Lung (tissue), 12 donors: ENCODE results near the gene ZNF394. TPM values are rescaled to one million over a fixed set of nuclear protein-coding genes. Genes with fewer than 3 reads are reported as not detected.

Experiments
- ATAC-seq: fragments of 200-7000 bp; cut with Tn5 transposase; one replicate; pipeline ENCODE4 v1.9.1; 2020; ENCODE audit warnings: moderate number of reproducible peaks; ENCODE audit not compliant: insufficient read depth, low FRiP score
- DNase-seq, 3 donors: peaks; one replicate each; pipeline ENCODE4 v3.0.0-alpha.2; 2013 to 2017
- H3K27ac ChIP-seq, 2 donors: one replicate each; pipeline ENCODE4 v1.5.1; 2013; ENCODE audit warnings: mild to moderate bottlenecking in 2 of 2, moderate library complexity in 2 of 2, control low read depth in 1 of 2, inconsistent platforms in 1 of 2, low read depth in 1 of 2, low read length in 1 of 2
- H3K27me3 ChIP-seq, 3 donors: one replicate each; pipeline ENCODE4 v1.5.1; 2013; ENCODE audit warnings: low read length in 2 of 3; ENCODE audit not compliant: control insufficient read depth in 3 of 3, insufficient read depth in 3 of 3
- H3K36me3 ChIP-seq, 4 donors: one replicate each; pipeline ENCODE4 v1.5.1; 2013; ENCODE audit warnings: low read length in 4 of 4, mild to moderate bottlenecking in 1 of 4, moderate library complexity in 1 of 4; ENCODE audit not compliant: control insufficient read depth in 4 of 4, insufficient read depth in 4 of 4
- H3K4me1 ChIP-seq, 5 donors: one replicate each; pipeline ENCODE4 v1.5.1; 2013; ENCODE audit warnings: low read length in 5 of 5, mild to moderate bottlenecking in 2 of 5, moderate library complexity in 1 of 5; ENCODE audit not compliant: control insufficient read depth in 5 of 5, insufficient read depth in 5 of 5
- H3K4me3 ChIP-seq: one replicate; pipeline ENCODE4 v1.5.1; 2013; ENCODE audit warnings: mild to moderate bottlenecking, control low read depth, moderate library complexity
- H3K9ac ChIP-seq, 2 donors: one replicate each; pipeline ENCODE4 v1.5.1; 2013; ENCODE audit warnings: low read length in 2 of 2, control low read depth in 1 of 2; ENCODE audit not compliant: insufficient read depth in 1 of 2
- H3K9me3 ChIP-seq, 4 donors: one replicate each; pipeline ENCODE4 v1.5.1; 2013; ENCODE audit warnings: low read length in 3 of 4, mild to moderate bottlenecking in 1 of 4, moderate library complexity in 1 of 4; ENCODE audit not compliant: control insufficient read depth in 4 of 4, insufficient read depth in 3 of 4
- CTCF ChIP-seq: IDR thresholded peaks from 2 replicates; pipeline ENCODE4 v1.5.1; 2012; ENCODE audit warnings: mild to moderate bottlenecking; ENCODE audit errors: control extremely low read depth, extremely low read depth
- WGBS, 2 donors: extraction: QIAGEN DNeasy Blood & Tissue Kit; methylation state at CpG; one replicate each; pipeline ENCODE4 v1.1.7; 2013; 5-methylcytosine and 5-hydroxymethylcytosine counted together
- polyA plus RNA-seq, 2 donors: library from polyadenylated mRNA; stranded (reverse); fragments of 200-250 nt; gene quantifications; one replicate each; pipeline ENCODE4 v1.2.1, GENCODE V29; 2013
- total RNA-seq, 2 donors: library from RNA; depleted of rRNA in 1 of 2; stranded (reverse); fragments of >200 nt in 1 of 2; gene quantifications; one replicate each; pipeline ENCODE4 v1.2.1, GENCODE V29; 2014 to 2021
- donor health status: control.
- donor health status: control.
- donor health status: Bipolar disorder and iron deficiency.
- donor health status: healthy.
- donor health status: DM: yes; HTN: yes; CAD: no.

Gene ZNF394
- total and polyA plus RNA-seq, 4 donors: 18.5 to 44.5 (median 26.4) TPM

- Histone ChIP-seq H3K4me1 (peaks cover 2 to 10% (median 10%) of the 10 kb centered on the region in 5 donors), H3K4me3 (no peak overlapping the region), H3K9me3 (peaks cover 0 to 17% (median 7%) of the 10 kb centered on the region in 4 donors), H3K27me3 (no peaks in the 10 kb centered on the region), H3K27ac (no peak overlapping the region), H3K9ac (no peak overlapping the region), H3K36me3 (peaks cover 25 to 34% (median 29%) of the 10 kb centered on the region in 4 donors)
- ATAC-seq: no peak
- no peak for TF ChIP-seq CTCF
- WGBS, 2 donors: 97 to 98% methylated on average over 6 of the region's 6 CpGs
- no peak for DNase-seq
Measured at GRCh38 chr7:99493823-99494222, 6.3 kb downstream of the ZNF394 start.

GRCh38 chr7:99490878-99491277, 9.2 kb downstream of the ZNF394 start:
- no peak for ATAC-seq
- H3K9ac ChIP-seq: no peak overlapping the region
- no peaks in the 10 kb centered on the region for H3K27me3 ChIP-seq
- no peak for TF ChIP-seq CTCF
- H3K4me1 ChIP-seq: no peaks in the 10 kb centered on the region
- no peak for DNase-seq
- no peak overlapping the region for H3K4me3 ChIP-seq
- 68 to 78% methylated on average over 3 of the region's 3 CpGs for WGBS, 2 donors
- H3K27ac ChIP-seq: no peak overlapping the region
- H3K36me3 ChIP-seq: peaks cover 22 to 26% (median 24%) of the 10 kb centered on the region in 4 donors
- H3K9me3 ChIP-seq: peaks cover 0 to 14% (median 7%) of the 10 kb centered on the region in 4 donors

GRCh38 chr7:99489235-99489634, 10.8 kb downstream of the ZNF394 start:
- Histone ChIP-seq H3K36me3 (peaks cover 15 to 20% (median 18%) of the 10 kb centered on the region in 4 donors), H3K9me3 (peaks cover 0 to 11% (median 5%) of the 10 kb centered on the region in 4 donors)
- no peak for ATAC-seq

More at GRCh38 chr7:99489235-99489634, 10.8 kb downstream of the ZNF394 start:
- Histone ChIP-seq H3K4me3 (no peak overlapping the region), H3K27me3 (no peaks in the 10 kb centered on the region), H3K9ac (no peak overlapping the region), H3K27ac (no peak overlapping the region), H3K4me1 (no peaks in the 10 kb centered on the region)
- WGBS, 2 donors: 85 to 93% methylated on average over 4 of the region's 4 CpGs
- DNase-seq: no peak
- no peak for TF ChIP-seq CTCF
